ENCODE data around the gene LAYN.

DNA sequence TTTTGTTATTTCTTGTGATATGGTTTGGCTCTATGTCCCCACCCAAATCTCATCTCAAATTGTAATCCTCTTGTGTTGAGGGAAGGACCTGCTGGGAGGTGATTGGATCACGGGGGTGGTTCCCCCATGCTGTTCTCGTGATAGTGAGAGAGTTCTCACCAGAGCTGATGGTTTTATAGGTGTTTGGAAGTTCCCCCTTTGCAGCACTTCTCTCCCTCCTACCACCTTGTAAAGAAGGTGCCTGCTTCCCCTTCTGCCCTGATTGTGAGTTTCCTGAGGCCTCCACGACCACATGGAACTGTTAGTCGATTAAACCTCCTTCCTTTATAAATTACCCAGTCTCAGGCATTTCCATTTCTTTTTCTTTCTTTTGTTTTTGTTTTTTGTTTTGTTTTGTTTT is 37.3 kb downstream of the LAYN start:
- TF ChIP-seq MAFF (IDR thresholded peaks at IDR 0.05; ENCODE audit: low read length): no peak
- no peak for TF ChIP-seq ZNF253 (CRISPR knock-in tag; conservative IDR thresholded peaks at IDR 0.05)
- no peak for TF ChIP-seq FOXP1 (CRISPR knock-in tag; IDR thresholded peaks at IDR 0.05)
- TF ChIP-seq SREBF1 (IDR thresholded peaks at IDR 0.05; ENCODE audit: borderline replicate concordance, low read depth, low read length): no peak
- TF ChIP-seq, protein P1, sequence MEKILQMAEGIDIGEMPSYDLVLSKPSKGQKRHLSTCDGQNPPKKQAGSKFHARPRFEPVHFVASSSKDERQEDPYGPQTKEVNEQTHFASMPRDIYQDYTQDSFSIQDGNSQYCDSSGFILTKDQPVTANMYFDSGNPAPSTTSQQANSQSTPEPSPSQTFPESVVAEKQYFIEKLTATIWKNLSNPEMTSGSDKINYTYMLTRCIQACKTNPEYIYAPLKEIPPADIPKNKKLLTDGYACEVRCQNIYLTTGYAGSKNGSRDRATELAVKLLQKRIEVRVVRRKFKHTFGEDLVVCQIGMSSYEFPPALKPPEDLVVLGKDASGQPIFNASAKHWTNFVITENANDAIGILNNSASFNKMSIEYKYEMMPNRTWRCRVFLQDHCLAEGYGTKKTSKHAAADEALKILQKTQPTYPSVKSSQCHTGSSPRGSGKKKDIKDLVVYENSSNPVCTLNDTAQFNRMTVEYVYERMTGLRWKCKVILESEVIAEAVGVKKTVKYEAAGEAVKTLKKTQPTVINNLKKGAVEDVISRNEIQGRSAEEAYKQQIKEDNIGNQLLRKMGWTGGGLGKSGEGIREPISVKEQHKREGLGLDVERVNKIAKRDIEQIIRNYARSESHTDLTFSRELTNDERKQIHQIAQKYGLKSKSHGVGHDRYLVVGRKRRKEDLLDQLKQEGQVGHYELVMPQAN (IDR thresholded peaks at IDR 0.05; ENCODE audit: borderline replicate concordance): no peak
- TF ChIP-seq, protein P2, sequence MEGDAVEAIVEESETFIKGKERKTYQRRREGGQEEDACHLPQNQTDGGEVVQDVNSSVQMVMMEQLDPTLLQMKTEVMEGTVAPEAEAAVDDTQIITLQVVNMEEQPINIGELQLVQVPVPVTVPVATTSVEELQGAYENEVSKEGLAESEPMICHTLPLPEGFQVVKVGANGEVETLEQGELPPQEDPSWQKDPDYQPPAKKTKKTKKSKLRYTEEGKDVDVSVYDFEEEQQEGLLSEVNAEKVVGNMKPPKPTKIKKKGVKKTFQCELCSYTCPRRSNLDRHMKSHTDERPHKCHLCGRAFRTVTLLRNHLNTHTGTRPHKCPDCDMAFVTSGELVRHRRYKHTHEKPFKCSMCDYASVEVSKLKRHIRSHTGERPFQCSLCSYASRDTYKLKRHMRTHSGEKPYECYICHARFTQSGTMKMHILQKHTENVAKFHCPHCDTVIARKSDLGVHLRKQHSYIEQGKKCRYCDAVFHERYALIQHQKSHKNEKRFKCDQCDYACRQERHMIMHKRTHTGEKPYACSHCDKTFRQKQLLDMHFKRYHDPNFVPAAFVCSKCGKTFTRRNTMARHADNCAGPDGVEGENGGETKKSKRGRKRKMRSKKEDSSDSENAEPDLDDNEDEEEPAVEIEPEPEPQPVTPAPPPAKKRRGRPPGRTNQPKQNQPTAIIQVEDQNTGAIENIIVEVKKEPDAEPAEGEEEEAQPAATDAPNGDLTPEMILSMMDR (IDR thresholded peaks at IDR 0.05 in 2 of 3, conservative IDR thresholded peaks at IDR 0.05 in 1 of 3; ENCODE audit: insufficient read depth in 2 of 3, low read depth in 1 of 3, low read length in 3 of 3): no peak

Measured in K562 (cell line).